ENCODE results near the gene LPIN3.

DNA sequence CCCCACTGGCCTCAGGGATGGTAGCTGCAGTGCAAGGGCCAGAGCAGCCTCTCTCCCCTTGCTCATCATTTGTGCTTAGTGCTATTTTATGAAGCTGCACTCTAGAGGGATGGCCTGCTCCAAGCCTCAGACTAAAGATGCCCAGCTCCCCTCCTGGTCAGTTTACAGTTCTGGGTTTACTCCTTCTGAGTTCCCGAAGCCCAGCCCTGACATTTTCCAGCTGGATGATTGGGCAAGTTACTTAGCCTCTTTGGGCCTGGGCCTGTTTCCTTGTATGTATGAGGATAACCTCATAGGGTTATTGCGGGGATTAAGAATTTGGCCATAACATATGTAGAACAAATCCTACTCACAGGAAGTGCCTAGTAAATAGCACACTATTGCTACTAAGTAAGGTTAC, 57.8 kb downstream of the LPIN3 start:
- TF ChIP-seq, protein P1, sequence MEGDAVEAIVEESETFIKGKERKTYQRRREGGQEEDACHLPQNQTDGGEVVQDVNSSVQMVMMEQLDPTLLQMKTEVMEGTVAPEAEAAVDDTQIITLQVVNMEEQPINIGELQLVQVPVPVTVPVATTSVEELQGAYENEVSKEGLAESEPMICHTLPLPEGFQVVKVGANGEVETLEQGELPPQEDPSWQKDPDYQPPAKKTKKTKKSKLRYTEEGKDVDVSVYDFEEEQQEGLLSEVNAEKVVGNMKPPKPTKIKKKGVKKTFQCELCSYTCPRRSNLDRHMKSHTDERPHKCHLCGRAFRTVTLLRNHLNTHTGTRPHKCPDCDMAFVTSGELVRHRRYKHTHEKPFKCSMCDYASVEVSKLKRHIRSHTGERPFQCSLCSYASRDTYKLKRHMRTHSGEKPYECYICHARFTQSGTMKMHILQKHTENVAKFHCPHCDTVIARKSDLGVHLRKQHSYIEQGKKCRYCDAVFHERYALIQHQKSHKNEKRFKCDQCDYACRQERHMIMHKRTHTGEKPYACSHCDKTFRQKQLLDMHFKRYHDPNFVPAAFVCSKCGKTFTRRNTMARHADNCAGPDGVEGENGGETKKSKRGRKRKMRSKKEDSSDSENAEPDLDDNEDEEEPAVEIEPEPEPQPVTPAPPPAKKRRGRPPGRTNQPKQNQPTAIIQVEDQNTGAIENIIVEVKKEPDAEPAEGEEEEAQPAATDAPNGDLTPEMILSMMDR (conservative IDR thresholded peaks at IDR 0.05; ENCODE audit: low read depth, low read length): no peak
- TF ChIP-seq SMC3 (IDR thresholded peaks at IDR 0.05; ENCODE audit: low read depth, low read length) (no peak), RCOR1 (IDR thresholded peaks at IDR 0.05; ENCODE audit: insufficient replicate concordance, low read length) (no peak), MXI1 (IDR thresholded peaks at IDR 0.05; ENCODE audit: borderline replicate concordance, low read depth, low read length) (no peak), RAD21 (IDR thresholded peaks at IDR 0.05; ENCODE audit: low read length) (no peak), MAZ (IDR thresholded peaks at IDR 0.05; ENCODE audit: borderline replicate concordance, low read depth, low read length) (no peak), POLR2A (IDR thresholded peaks at IDR 0.05; ENCODE audit: low read depth, low read length) (no peak)
- TF ChIP-seq, protein P2, sequence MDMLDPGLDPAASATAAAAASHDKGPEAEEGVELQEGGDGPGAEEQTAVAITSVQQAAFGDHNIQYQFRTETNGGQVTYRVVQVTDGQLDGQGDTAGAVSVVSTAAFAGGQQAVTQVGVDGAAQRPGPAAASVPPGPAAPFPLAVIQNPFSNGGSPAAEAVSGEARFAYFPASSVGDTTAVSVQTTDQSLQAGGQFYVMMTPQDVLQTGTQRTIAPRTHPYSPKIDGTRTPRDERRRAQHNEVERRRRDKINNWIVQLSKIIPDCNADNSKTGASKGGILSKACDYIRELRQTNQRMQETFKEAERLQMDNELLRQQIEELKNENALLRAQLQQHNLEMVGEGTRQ (IDR thresholded peaks at IDR 0.05; ENCODE audit: low read depth, low read length): no peak

All from IMR-90 (cell line).